Hepatocyte (in vitro differentiated cells): ENCODE data around the gene FBRSL1. TPM values are rescaled to one million over a fixed set of nuclear protein-coding genes. Genes with fewer than 3 reads are reported as not detected.

Source experiments
- DNase-seq: peaks from one replicate; pipeline ENCODE4 v3.0.0-alpha.2; 2016; ENCODE audit warnings: low spot score
- H2AFZ ChIP-seq: fragments of 200-600 bp; sonication (generic); 2 replicates; pipeline ENCODE4 v1.6.0; 2016; ENCODE audit warnings: antibody characterized with exemption, mild to moderate bottlenecking
- H3K27ac ChIP-seq: fragments of 200-600 bp; sonication (generic); 2 replicates; pipeline ENCODE4 v1.5.1; 2016; ENCODE audit warnings: mild to moderate bottlenecking
- H3K27me3 ChIP-seq: fragments of 200-600 bp; sonication (generic); 2 replicates; pipeline ENCODE4 v1.6.1; 2016
- H3K36me3 ChIP-seq: fragments of 200-600 bp; sonication (generic); replicated peaks from 2 replicates; pipeline ENCODE4 v1.5.1; 2016; ENCODE audit warnings: low read depth; ENCODE audit not compliant: insufficient read depth
- H3K4me1 ChIP-seq: fragments of 200-600 bp; sonication (generic); 2 replicates; pipeline ENCODE4 v1.5.1; 2016; ENCODE audit warnings: mild to moderate bottlenecking, moderate library complexity; ENCODE audit not compliant: insufficient read depth
- H3K4me2 ChIP-seq: fragments of 200-600 bp; sonication (generic); 2 replicates; pipeline ENCODE4 v1.6.0; 2016
- H3K4me3 ChIP-seq: fragments of 200-600 bp; sonication (generic); 2 replicates; pipeline ENCODE4 v1.5.1; 2016; ENCODE audit warnings: mild to moderate bottlenecking
- H3K79me2 ChIP-seq: fragments of 200-600 bp; sonication (generic); 2 replicates; pipeline ENCODE4 v1.6.0; 2017; ENCODE audit warnings: mild to moderate bottlenecking
- H3K9me2 ChIP-seq: fragments of 200-600 bp; sonication (generic); replicated peaks from 2 replicates; pipeline ENCODE4 v1.6.0; 2017; ENCODE audit warnings: mild to moderate bottlenecking; ENCODE audit not compliant: insufficient read depth
- H3K9me3 ChIP-seq: fragments of 200-600 bp; sonication (generic); 2 replicates; pipeline ENCODE4 v1.5.1; 2016; ENCODE audit warnings: low read depth, mild to moderate bottlenecking
- H4K20me1 ChIP-seq: fragments of 200-600 bp; sonication (generic); 2 replicates; pipeline ENCODE4 v1.6.0; 2016; ENCODE audit warnings: mild to moderate bottlenecking; ENCODE audit not compliant: insufficient read depth, poor library complexity, severe bottlenecking
- EZH2 ChIP-seq: fragments of 200-600 bp; sonication (generic); IDR thresholded peaks from 2 replicates; pipeline ENCODE4 v1.6.1; 2016; ENCODE audit warnings: antibody characterized with exemption, mild to moderate bottlenecking, borderline replicate concordance
- EZH2phosphoT487 ChIP-seq: fragments of 200-600 bp; sonication (generic); IDR thresholded peaks from one replicate; pipeline ENCODE4 v1.6.1; 2018; ENCODE audit warnings: antibody characterized with exemption, mild to moderate bottlenecking, low read depth, moderate library complexity; ENCODE audit not compliant: unreplicated experiment, severe bottlenecking
- WGBS: methylation state at CpG from one replicate; pipeline ENCODE4 v1.1.6; 2016; ENCODE audit warnings: low lambda C conversion rate; ENCODE audit errors: missing lambda C conversion rate; 5-methylcytosine and 5-hydroxymethylcytosine counted together
- polyA plus RNA-seq: library from polyadenylated mRNA; unstranded; fragments of >200 nt; fragmentation: Nextera tagmentation; extraction: Ambion mirVana; gene quantifications from 2 replicates; pipeline ENCODE4 v1.2.1, GENCODE V29; 2016
- total RNA-seq: library from RNA; depleted of rRNA; stranded (reverse); fragments of >200 nt; gene quantifications from 2 replicates; pipeline ENCODE4 v1.2.3, GENCODE V29; 2014
- TF ChIP-seq, protein P1 (sequence below): fragments of 200-600 bp; sonication (generic); IDR thresholded peaks from 2 replicates; pipeline ENCODE4 v1.5.1; 2016; ENCODE audit warnings: antibody characterized with exemption, mild to moderate bottlenecking; ENCODE audit not compliant: poor library complexity

The FBRSL1 gene
- total and polyA plus RNA-seq, 2 experiments from 2014 or later, result 18.5 to 61.1 TPM

DNA sequence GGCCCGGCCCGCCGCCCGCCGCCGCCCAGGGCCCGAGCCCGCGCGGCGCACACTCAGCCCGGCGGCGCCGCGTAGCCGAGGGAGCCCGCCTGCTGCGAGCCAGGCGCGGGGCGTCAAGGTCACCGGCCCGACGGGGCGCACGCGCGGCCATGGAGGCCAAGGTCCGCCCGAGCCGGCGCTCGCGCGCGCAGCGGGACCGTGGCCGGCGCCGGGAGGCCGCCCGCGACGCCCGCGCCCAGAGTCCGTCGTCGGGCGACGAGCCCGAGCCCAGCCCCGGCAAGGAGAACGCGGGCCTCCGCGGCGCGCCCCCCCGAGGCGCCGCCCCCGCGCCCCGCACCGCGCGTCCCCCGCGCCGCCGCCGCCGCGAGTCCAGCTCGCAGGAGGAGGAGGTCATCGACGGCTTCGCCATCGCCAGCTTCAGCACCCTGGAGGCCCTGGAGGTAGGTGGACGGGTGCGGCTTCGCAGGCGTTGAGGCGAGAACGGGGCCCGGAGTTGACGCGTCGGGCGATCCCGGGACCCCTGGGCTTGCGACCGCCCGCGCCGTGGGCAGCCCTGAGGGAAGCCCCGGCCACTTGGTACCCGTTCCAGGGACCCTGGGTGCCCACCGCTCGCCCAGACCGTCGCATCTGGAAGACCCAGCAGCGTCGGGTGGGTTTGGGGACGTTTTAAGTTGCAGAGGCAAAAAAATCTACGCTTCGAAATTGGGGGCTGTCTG lies 629 bp downstream of the FBRSL1 start:
- Histone ChIP-seq H3K36me3 (no peaks in the 10 kb centered on the region), H3K4me1 (peaks cover 55% of the 10 kb centered on the region), H3K27ac (peak overlapping the region; percentile 66), H3K9me2 (no peaks in the 10 kb centered on the region), H4K20me1 (peaks cover 50% of the 10 kb centered on the region), H3K79me2 (peaks cover 49% of the 10 kb centered on the region), H2AFZ (no peak overlapping the region), H3K4me3 (peak overlapping the region; percentile 95), H3K9me3 (no peaks in the 10 kb centered on the region), H3K27me3 (no peaks in the 10 kb centered on the region), H3K4me2 (peak overlapping the region; percentile 100)
- DNase-seq, result peak; percentile 73
- TF ChIP-seq EZH2, result no peak
- no peak for TF ChIP-seq EZH2phosphoT487
- TF ChIP-seq, protein P1, sequence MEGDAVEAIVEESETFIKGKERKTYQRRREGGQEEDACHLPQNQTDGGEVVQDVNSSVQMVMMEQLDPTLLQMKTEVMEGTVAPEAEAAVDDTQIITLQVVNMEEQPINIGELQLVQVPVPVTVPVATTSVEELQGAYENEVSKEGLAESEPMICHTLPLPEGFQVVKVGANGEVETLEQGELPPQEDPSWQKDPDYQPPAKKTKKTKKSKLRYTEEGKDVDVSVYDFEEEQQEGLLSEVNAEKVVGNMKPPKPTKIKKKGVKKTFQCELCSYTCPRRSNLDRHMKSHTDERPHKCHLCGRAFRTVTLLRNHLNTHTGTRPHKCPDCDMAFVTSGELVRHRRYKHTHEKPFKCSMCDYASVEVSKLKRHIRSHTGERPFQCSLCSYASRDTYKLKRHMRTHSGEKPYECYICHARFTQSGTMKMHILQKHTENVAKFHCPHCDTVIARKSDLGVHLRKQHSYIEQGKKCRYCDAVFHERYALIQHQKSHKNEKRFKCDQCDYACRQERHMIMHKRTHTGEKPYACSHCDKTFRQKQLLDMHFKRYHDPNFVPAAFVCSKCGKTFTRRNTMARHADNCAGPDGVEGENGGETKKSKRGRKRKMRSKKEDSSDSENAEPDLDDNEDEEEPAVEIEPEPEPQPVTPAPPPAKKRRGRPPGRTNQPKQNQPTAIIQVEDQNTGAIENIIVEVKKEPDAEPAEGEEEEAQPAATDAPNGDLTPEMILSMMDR, result no peak
- 1% methylated on average over 64 of the region's 110 CpGs for WGBS

DNA sequence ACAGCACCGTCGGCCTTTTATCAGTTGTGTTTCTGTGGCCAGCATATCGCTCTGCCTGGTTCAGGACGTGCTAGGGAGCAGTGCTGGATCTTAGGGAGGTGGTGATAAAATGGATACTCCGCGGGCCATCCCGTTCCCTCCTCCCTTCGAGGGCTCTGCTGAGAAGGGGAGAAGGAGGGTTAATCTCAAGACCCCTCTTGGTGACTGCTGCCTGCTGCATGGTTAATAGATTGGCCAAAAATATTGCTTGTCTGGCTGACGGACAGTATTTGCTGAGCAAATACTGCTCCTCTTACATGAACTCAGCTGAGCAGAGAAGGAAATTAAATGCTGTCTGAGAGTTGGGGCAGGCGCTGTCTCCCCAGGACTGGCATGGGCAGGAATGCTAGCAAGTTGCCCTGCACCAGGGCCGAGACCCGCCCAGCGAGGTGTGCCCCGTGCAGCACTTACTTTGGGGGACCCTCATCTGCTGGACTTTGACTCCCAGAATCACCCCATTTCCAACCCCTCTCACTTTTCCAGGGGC lies 1.2 kb downstream of the FBRSL1 start:
- Histone ChIP-seq H3K4me2 (peak overlapping the region; percentile 100), H3K4me3 (peak overlapping the region; percentile 95), H3K9me2 (no peaks in the 10 kb centered on the region), H3K36me3 (no peaks in the 10 kb centered on the region), H2AFZ (no peak overlapping the region), H3K27ac (peak overlapping the region; percentile 66), H3K79me2 (peaks cover 56% of the 10 kb centered on the region), H3K4me1 (peaks cover 60% of the 10 kb centered on the region), H3K27me3 (no peaks in the 10 kb centered on the region), H3K9me3 (no peaks in the 10 kb centered on the region), H4K20me1 (peaks cover 56% of the 10 kb centered on the region)
- TF ChIP-seq, protein P1, result no peak
- no peak for TF ChIP-seq EZH2
- TF ChIP-seq EZH2phosphoT487, result no peak
- WGBS, result 31% methylated on average over 14 of the region's 14 CpGs
- DNase-seq, result no peak

DNA sequence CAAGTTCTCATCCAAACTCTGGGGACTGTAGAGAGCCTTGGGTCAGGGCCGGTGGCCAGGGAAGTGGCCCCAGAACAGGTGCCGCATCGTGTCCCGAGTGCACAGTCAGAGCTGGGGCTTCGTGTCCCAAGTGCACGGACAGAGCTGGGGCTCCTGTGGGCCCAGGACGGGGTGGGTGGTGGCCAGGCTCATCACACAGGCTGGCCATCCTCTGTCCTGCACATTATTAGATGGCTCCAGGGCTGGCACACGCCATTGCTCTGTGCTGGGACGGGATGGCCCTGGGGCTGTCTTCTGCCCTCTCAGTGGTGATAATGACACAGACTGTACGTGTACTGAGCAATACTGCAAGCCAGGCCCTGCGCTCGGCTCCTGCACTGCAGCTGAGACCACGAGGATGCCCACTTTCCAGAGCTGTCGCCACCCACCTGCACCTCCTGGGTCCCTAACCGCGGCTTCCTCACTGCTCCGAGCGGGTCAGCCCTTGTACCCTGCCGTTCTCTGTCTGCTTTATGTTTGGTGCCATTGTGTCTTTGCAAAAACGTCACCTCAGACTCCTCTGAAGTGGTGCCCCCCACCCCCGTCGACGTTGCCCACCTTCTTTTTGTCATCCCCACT lies 1.9 kb downstream of the FBRSL1 start:
- Histone ChIP-seq H3K36me3 (no peaks in the 10 kb centered on the region), H3K4me1 (peaks cover 60% of the 10 kb centered on the region), H2AFZ (no peak overlapping the region), H3K4me3 (peak overlapping the region; percentile 95), H3K4me2 (peak overlapping the region; percentile 100), H3K27ac (no peak overlapping the region), H3K27me3 (no peaks in the 10 kb centered on the region), H4K20me1 (peaks cover 63% of the 10 kb centered on the region), H3K9me2 (no peaks in the 10 kb centered on the region), H3K9me3 (no peaks in the 10 kb centered on the region), H3K79me2 (peaks cover 62% of the 10 kb centered on the region)
- DNase-seq, result no peak
- 77% methylated on average over 23 of the region's 23 CpGs for WGBS
- TF ChIP-seq, protein P1, result no peak
- no peak for TF ChIP-seq EZH2phosphoT487
- no peak for TF ChIP-seq EZH2
